GM23338 (cell line): Measurements from ENCODE around the gene ZFP64. TPM values are rescaled to one million over a fixed set of nuclear protein-coding genes. Genes with fewer than 3 reads are reported as not detected.

Experiments
- ATAC-seq: fragments of 200-7000 bp; cut with Tn5 transposase; 3 replicates; pipeline ENCODE4 v1.9.1; 2020
- DNase-seq: peaks from one replicate; pipeline ENCODE4 v3.0.0-alpha.2; 2015; ENCODE audit warnings: low spot score
- H2AFZ ChIP-seq: fragments of 200-600 bp; sonication (generic); 2 replicates; pipeline ENCODE4 v1.8.0; 2016; ENCODE audit warnings: antibody characterized with exemption, mild to moderate bottlenecking, moderate library complexity
- H3F3A ChIP-seq: fragments of 200-600 bp; sonication (generic); replicated peaks from 2 replicates; pipeline ENCODE4 v1.8.0; 2017; ENCODE audit warnings: antibody characterized with exemption, mixed run types, low read depth
- H3K27ac ChIP-seq: fragments of 200-600 bp; sonication (generic); 2 replicates; pipeline ENCODE4 v1.6.1; 2016; ENCODE audit warnings: low read depth
- H3K27me3 ChIP-seq: fragments of 200-600 bp; sonication (generic); 2 replicates; pipeline ENCODE4 v1.8.0; 2016; ENCODE audit warnings: mild to moderate bottlenecking, mixed run types, moderate library complexity; ENCODE audit not compliant: insufficient read depth
- H3K36me3 ChIP-seq: fragments of 200-600 bp; sonication (generic); 2 replicates; pipeline ENCODE4 v1.8.0; 2016; ENCODE audit warnings: mild to moderate bottlenecking; ENCODE audit not compliant: insufficient read depth
- H3K4me1 ChIP-seq: fragments of 200-600 bp; sonication (generic); 2 replicates; pipeline ENCODE4 v1.8.0; 2016; ENCODE audit warnings: mild to moderate bottlenecking, moderate library complexity; ENCODE audit not compliant: insufficient read depth
- H3K4me2 ChIP-seq: fragments of 200-600 bp; sonication (generic); 2 replicates; pipeline ENCODE4 v1.7.1; 2017; ENCODE audit warnings: mixed run types
- H3K4me3 ChIP-seq: fragments of 200-600 bp; sonication (generic); 2 replicates; pipeline ENCODE4 v1.6.1; 2016; ENCODE audit warnings: mixed run types
- H3K79me2 ChIP-seq: fragments of 200-600 bp; sonication (generic); replicated peaks from 2 replicates; pipeline ENCODE4 v1.8.0; 2017; ENCODE audit warnings: mild to moderate bottlenecking; ENCODE audit not compliant: insufficient read depth
- H3K9me2 ChIP-seq: fragments of 200-600 bp; sonication (generic); 2 replicates; pipeline ENCODE4 v1.8.0; 2017; ENCODE audit not compliant: insufficient read depth
- H4K20me1 ChIP-seq: fragments of 200-600 bp; sonication (generic); replicated peaks from 2 replicates; pipeline ENCODE4 v1.8.0; 2017; ENCODE audit warnings: mild to moderate bottlenecking; ENCODE audit not compliant: insufficient read depth
- H3K27ac Mint-ChIP-seq: 2 replicates; pipeline ENCODE4 v1.8.0; 2020; ENCODE audit warnings: inconsistent platforms, mild to moderate bottlenecking, moderate library complexity, mixed read lengths
- H3K27me3 Mint-ChIP-seq: 3 replicates; pipeline ENCODE4 v1.8.0; 2022; ENCODE audit warnings: low read depth, mild to moderate bottlenecking, moderate library complexity, mixed read lengths, inconsistent platforms; ENCODE audit not compliant: insufficient read depth, poor library complexity
- H3K36me3 Mint-ChIP-seq: 3 replicates; pipeline ENCODE4 v1.8.0; 2021; ENCODE audit warnings: low read depth, mild to moderate bottlenecking, inconsistent platforms, moderate library complexity, mixed read lengths
- H3K4me1 Mint-ChIP-seq: 3 replicates; pipeline ENCODE4 v1.8.0; 2020; ENCODE audit warnings: mild to moderate bottlenecking, inconsistent platforms, mixed read lengths
- H3K4me3 Mint-ChIP-seq: 3 replicates; pipeline ENCODE4 v1.8.0; 2021; ENCODE audit warnings: moderate library complexity, mild to moderate bottlenecking, inconsistent platforms, mixed read lengths
- H3K9me3 Mint-ChIP-seq: 3 replicates; pipeline ENCODE4 v1.8.0; 2020; ENCODE audit warnings: moderate library complexity, mild to moderate bottlenecking, inconsistent platforms, mixed read lengths
- CREB1 ChIP-seq: fragments of 250-450 bp; sonication (Bioruptor Pico); IDR thresholded peaks from 2 replicates; pipeline ENCODE4 v1.5.0; 2020; ENCODE audit warnings: low read depth, mild to moderate bottlenecking, moderate library complexity
- EZH2 ChIP-seq: fragments of 200-600 bp; sonication (generic); IDR thresholded peaks from one replicate; pipeline ENCODE4 v1.8.0; 2017; ENCODE audit warnings: antibody characterized with exemption, mild to moderate bottlenecking, low read depth; ENCODE audit not compliant: unreplicated experiment
- EZH2phosphoT487 ChIP-seq: fragments of 200-600 bp; sonication (generic); IDR thresholded peaks from one replicate; pipeline ENCODE4 v1.8.1; 2018; ENCODE audit warnings: antibody characterized with exemption; ENCODE audit not compliant: unreplicated experiment
- JUNB ChIP-seq: IDR thresholded peaks from one replicate; pipeline ENCODE4 v1.6.1; 2016; ENCODE audit warnings: antibody characterized with exemption; ENCODE audit not compliant: unreplicated experiment
- NANOG ChIP-seq: IDR thresholded peaks from 2 replicates; pipeline ENCODE4 v1.6.1; 2016; ENCODE audit warnings: antibody characterized with exemption, borderline replicate concordance
- POLR2AphosphoS5 ChIP-seq: IDR thresholded peaks from 2 replicates; pipeline ENCODE4 v1.6.1; 2016; ENCODE audit warnings: antibody characterized with exemption, low read depth
- REST ChIP-seq: IDR thresholded peaks from one replicate; pipeline ENCODE4 v1.6.1; 2018; ENCODE audit warnings: antibody characterized with exemption; ENCODE audit not compliant: unreplicated experiment
- STAT1 ChIP-seq: IDR thresholded peaks from one replicate; pipeline ENCODE4 v1.6.1; 2016; ENCODE audit warnings: antibody characterized with exemption; ENCODE audit not compliant: unreplicated experiment
- ZNF114 ChIP-seq: fragments of 250-450 bp; sonication (Bioruptor Pico); IDR thresholded peaks from 2 replicates; pipeline ENCODE4 v1.5.0; 2020; ENCODE audit warnings: mild to moderate bottlenecking, moderate library complexity
- ZNF331 ChIP-seq: fragments of 250-450 bp; sonication (Bioruptor Pico); IDR thresholded peaks from 2 replicates; pipeline ENCODE4 v1.5.0; 2020; ENCODE audit warnings: low read depth, mild to moderate bottlenecking, moderate library complexity
- ZNF462 ChIP-seq: fragments of 250-450 bp; sonication (Bioruptor Pico); IDR thresholded peaks from 2 replicates; pipeline ENCODE4 v1.5.0; 2020; ENCODE audit warnings: mild to moderate bottlenecking, moderate library complexity
- polyA plus RNA-seq: library from polyadenylated mRNA; unstranded; fragments of >200 nt; fragmentation: Nextera tagmentation; extraction: Ambion mirVana; gene quantifications from 2 replicates; pipeline ENCODE4 v1.2.1, GENCODE V29; 2016
- total RNA-seq: library from RNA; depleted of rRNA; stranded (reverse); fragments of >200 nt; shearing (Covaris generic); gene quantifications from 2 replicates; pipeline ENCODE4 v1.2.3, GENCODE V29; 2014
- TF ChIP-seq, protein P1 (sequence below), 2 experiments: fragments of 200-600 bp in 1 of 2; sonication (generic) in 1 of 2; conservative IDR thresholded peaks; 2 replicates each; pipeline versions ENCODE4 v1.5.1 to v1.6.1; 2016 to 2017; ENCODE audit warnings: antibody characterized with exemption in 2 of 2, low read depth in 2 of 2, mild to moderate bottlenecking in 2 of 2, moderate library complexity in 1 of 2
- TF ChIP-seq, protein P2 (sequence below): IDR thresholded peaks from 2 replicates; pipeline ENCODE4 v1.6.1; 2016; ENCODE audit warnings: antibody characterized with exemption

ZFP64 gene
- total and polyA plus RNA-seq, 2 experiments from 2014 or later, result 9.6 to 30.4 TPM

DNA sequence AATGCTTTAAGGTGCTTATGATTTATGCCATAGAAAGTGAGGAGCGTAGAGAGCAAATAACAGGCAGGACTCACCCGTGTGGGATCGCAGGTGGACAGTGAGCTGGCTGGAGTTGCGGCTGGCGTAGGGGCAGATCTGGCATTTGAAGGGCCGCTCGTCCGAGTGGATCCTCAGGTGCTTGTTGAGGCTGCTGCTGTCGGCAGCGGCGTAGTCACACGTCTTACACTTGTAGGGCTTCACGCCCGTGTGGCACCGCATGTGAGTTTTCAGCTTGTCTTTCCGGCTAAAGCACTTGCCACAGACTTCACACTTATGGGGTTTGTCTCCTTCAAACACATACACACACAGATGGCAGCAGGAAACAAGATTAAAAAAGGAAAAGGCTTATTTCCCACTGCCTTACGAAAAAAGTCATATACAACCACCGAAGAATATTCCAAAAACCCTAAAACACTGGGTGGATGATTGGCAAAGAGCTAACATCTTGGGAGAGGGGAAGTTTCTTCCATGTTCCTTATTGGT is 31.5 kb downstream of the ZFP64 start:
- no peaks in the 10 kb centered on the region for H3K27me3 ChIP-seq
- Mint-ChIP-seq H3K4me3 (no peak overlapping the region), H3K9me3 (peaks cover 16% of the 10 kb centered on the region), H3K27me3 (no peaks in the 10 kb centered on the region), H3K36me3 (peaks cover 57% of the 10 kb centered on the region), H3K4me1 (no peaks in the 10 kb centered on the region), H3K27ac (no peak overlapping the region)
- H3K4me3 ChIP-seq, result no peak overlapping the region
- H3K36me3 ChIP-seq, result peaks cover 12% of the 10 kb centered on the region
- no peaks in the 10 kb centered on the region for H3K79me2 ChIP-seq
- no peaks in the 10 kb centered on the region for H3F3A ChIP-seq
- DNase-seq (no peak), ATAC-seq (no peak)
- no peaks in the 10 kb centered on the region for H3K9me2 ChIP-seq
- no peaks in the 10 kb centered on the region for H3K4me1 ChIP-seq
- no peak overlapping the region for H3K27ac ChIP-seq
- H2AFZ ChIP-seq, result no peak overlapping the region
- H3K4me2 ChIP-seq, result no peak overlapping the region
- TF ChIP-seq EZH2phosphoT487 (no peak), POLR2AphosphoS5 (no peak), CREB1 (CRISPR knock-in tag) (no peak), NANOG (no peak), ZNF331 (no peak), ZNF462 (CRISPR knock-in tag) (no peak), REST (no peak), EZH2 (no peak), ZNF114 (CRISPR knock-in tag) (no peak), STAT1 (no peak), JUNB (no peak)
- TF ChIP-seq, protein P1, sequence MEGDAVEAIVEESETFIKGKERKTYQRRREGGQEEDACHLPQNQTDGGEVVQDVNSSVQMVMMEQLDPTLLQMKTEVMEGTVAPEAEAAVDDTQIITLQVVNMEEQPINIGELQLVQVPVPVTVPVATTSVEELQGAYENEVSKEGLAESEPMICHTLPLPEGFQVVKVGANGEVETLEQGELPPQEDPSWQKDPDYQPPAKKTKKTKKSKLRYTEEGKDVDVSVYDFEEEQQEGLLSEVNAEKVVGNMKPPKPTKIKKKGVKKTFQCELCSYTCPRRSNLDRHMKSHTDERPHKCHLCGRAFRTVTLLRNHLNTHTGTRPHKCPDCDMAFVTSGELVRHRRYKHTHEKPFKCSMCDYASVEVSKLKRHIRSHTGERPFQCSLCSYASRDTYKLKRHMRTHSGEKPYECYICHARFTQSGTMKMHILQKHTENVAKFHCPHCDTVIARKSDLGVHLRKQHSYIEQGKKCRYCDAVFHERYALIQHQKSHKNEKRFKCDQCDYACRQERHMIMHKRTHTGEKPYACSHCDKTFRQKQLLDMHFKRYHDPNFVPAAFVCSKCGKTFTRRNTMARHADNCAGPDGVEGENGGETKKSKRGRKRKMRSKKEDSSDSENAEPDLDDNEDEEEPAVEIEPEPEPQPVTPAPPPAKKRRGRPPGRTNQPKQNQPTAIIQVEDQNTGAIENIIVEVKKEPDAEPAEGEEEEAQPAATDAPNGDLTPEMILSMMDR (conservative IDR thresholded peaks at IDR 0.05; ENCODE audit: low read depth in 2 of 2), result no peak
- TF ChIP-seq, protein P2, sequence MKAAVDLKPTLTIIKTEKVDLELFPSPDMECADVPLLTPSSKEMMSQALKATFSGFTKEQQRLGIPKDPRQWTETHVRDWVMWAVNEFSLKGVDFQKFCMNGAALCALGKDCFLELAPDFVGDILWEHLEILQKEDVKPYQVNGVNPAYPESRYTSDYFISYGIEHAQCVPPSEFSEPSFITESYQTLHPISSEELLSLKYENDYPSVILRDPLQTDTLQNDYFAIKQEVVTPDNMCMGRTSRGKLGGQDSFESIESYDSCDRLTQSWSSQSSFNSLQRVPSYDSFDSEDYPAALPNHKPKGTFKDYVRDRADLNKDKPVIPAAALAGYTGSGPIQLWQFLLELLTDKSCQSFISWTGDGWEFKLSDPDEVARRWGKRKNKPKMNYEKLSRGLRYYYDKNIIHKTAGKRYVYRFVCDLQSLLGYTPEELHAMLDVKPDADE, result no peak
- no peaks in the 10 kb centered on the region for H4K20me1 ChIP-seq
